Adrenal gland (tissue), 12 donors: ENCODE results near the gene USP34. TPM values are rescaled to one million over a fixed set of nuclear protein-coding genes. Genes with fewer than 3 reads are reported as not detected.

Source experiments
- DNase-seq, 7 donors: peaks; one replicate each; pipeline ENCODE4 v3.0.0-alpha.2; 2019 to 2020
- H3K27ac ChIP-seq, 5 donors: fragments of 200-600 bp; sonication (generic) in 4 of 5; 1 replicate in 3 of 5; 2 replicates in 2 of 5; pipeline versions ENCODE4 v1.5.1 to v1.8.0; 2016 to 2020; ENCODE audit warnings: mild to moderate bottlenecking in 1 of 5
- H3K27me3 ChIP-seq: fragments of 200-600 bp; 2 replicates; pipeline ENCODE4 v1.8.0; 2021
- H3K36me3 ChIP-seq, 2 donors: fragments of 200-600 bp; replicated peaks in 1 of 2; 1 replicate in 1 of 2; 2 replicates in 1 of 2; pipeline versions ENCODE4 v1.5.1 to v1.8.0; 2018 to 2022
- H3K4me1 ChIP-seq, 2 donors: fragments of 200-600 bp; replicated peaks in 1 of 2; 1 replicate in 1 of 2; 2 replicates in 1 of 2; pipeline versions ENCODE4 v1.5.1 to v1.8.0; 2018 to 2021
- H3K4me3 ChIP-seq, 4 donors: fragments of 200-600 bp; sonication (generic) in 3 of 4; one replicate each; pipeline ENCODE4 v1.5.1; 2016 to 2018
- H3K9me3 ChIP-seq, 3 donors: fragments of 200-600 bp; sonication (generic) in 1 of 3; replicated peaks in 1 of 3; 1 replicate in 2 of 3; 2 replicates in 1 of 3; pipeline versions ENCODE4 v1.5.1 to v1.8.0; 2016 to 2021
- CTCF ChIP-seq, 6 experiments: fragments of 450-650 bp in 4 of 6; fragments of 200-600 bp in 2 of 6; sonication (generic) in 1 of 6; IDR thresholded peaks; 1 replicate in 5 of 6; 2 replicates in 1 of 6; pipeline versions ENCODE4 v1.5.1 to v1.8.0; 2016 to 2021; ENCODE audit warnings: antibody characterized with exemption in 6 of 6, mild to moderate bottlenecking in 2 of 6, moderate library complexity in 1 of 6
- POLR2A ChIP-seq, 2 donors: fragments of 450-650 bp; IDR thresholded peaks; one replicate each; pipeline ENCODE4 v1.6.1; 2017; ENCODE audit warnings: antibody characterized with exemption in 2 of 2, mild to moderate bottlenecking in 2 of 2, moderate library complexity in 1 of 2
- WGBS, 4 donors: extraction: QIAGEN DNeasy Blood & Tissue Kit in 2 of 4; methylation state at CpG; one replicate each; pipeline versions ENCODE4 v1.1.5 to v1.1.7; 2013 to 2017; 5-methylcytosine and 5-hydroxymethylcytosine counted together
- intact Hi-C, 2 donors: fragments of 100-400 bp; cut with DNase I; formaldehyde crosslinking; loops; one replicate each; pipeline versions ENCODE4 v1.14.1 to v1.15.0; 2022 to 2023
- polyA plus RNA-seq, 3 donors: library from polyadenylated mRNA; stranded (reverse); fragments of 200-250 nt in 2 of 3; fragments of 350-450 nt in 1 of 3; fragmentation: Illumina TruSeq in 1 of 3; extraction: RNeasy Lipid Tissue Mini Kit (QIAGEN cat#74804) in 1 of 3; gene quantifications; one replicate each; pipeline ENCODE4 v1.2.3, GENCODE V29; 2013 to 2014
- total RNA-seq, 9 donors: library from RNA; depleted of rRNA in 4 of 9; stranded (reverse); fragments of >200 nt in 4 of 9; fragments of 120-200 nt in 1 of 9; fragmentation: NEBNext Ultra II Directional in 1 of 9; extraction: Animal tissue kit (Norgen Biotek cat#: 25700) in 1 of 9; gene quantifications; one replicate each; pipeline versions ENCODE4 v1.1.0 to v1.2.4, GENCODE V29; 2013 to 2023
- donor health status: healthy with polysubstance abuse.
- donor health status: Bipolar disorder and iron deficiency.
- donor health status: DM: yes; HTN: yes; CAD: no.
- donor health status: DM: no; HTN: no; CAD: no.
- donor health status: DM: no; HTN: no; CAD: no.
- donor health status: DM: yes; HTN: yes; CAD: no.

The USP34 gene
- total and polyA plus RNA-seq, 12 donors = 78.1 to 163 (median 99.2) TPM

GRCh38 chr2:61368687-61369665, 101.9 kb downstream of the USP34 start:
- H3K36me3 ChIP-seq = peaks cover 0 to 34% of the 10 kb centered on the region in 2 donors
- H3K27ac ChIP-seq = no peak overlapping the region
- intact Hi-C loops = no loop called here
- no peaks in the 10 kb centered on the region for H3K27me3 ChIP-seq
- TF ChIP-seq CTCF (IDR thresholded peaks at IDR 0.05) = no peak
- no peak for TF ChIP-seq POLR2A (IDR thresholded peaks at IDR 0.05)
- WGBS, 4 donors = 94 to 98% (median 95%) methylated on average over 14 of the region's 14 CpGs
- no peaks in the 10 kb centered on the region for H3K9me3 ChIP-seq
- no peak for DNase-seq
- H3K4me1 ChIP-seq = no peaks in the 10 kb centered on the region
- H3K4me3 ChIP-seq = no peak overlapping the region

GRCh38 chr2:61367177-61367576, 103.7 kb downstream of the USP34 start:
- Histone ChIP-seq H3K36me3 (peaks cover 0 to 28% of the 10 kb centered on the region in 2 donors), H3K27ac (no peak overlapping the region), H3K27me3 (no peaks in the 10 kb centered on the region), H3K4me1 (no peaks in the 10 kb centered on the region), H3K4me3 (no peak overlapping the region), H3K9me3 (no peaks in the 10 kb centered on the region)
- no peak for TF ChIP-seq CTCF (IDR thresholded peaks at IDR 0.05)
- TF ChIP-seq POLR2A (IDR thresholded peaks at IDR 0.05) = no peak
- 72 to 84% (median 78%) methylated on average over 12 of the region's 12 CpGs for WGBS, 4 donors
- DNase-seq = no peak
- intact Hi-C loops = no loop called here

GRCh38 chr2:61363580-61363979, 107.3 kb downstream of the USP34 start:
- H3K4me3 ChIP-seq = no peak overlapping the region
- no peaks in the 10 kb centered on the region for H3K9me3 ChIP-seq
- 91 to 98% (median 96%) methylated on average over 2 of the region's 2 CpGs for WGBS, 4 donors
- intact Hi-C loops = no loop called here
- no peak for DNase-seq
- TF ChIP-seq POLR2A (IDR thresholded peaks at IDR 0.05) = no peak
- no peak for TF ChIP-seq CTCF (IDR thresholded peaks at IDR 0.05)
- peaks cover 0 to 12% of the 10 kb centered on the region in 2 donors for H3K36me3 ChIP-seq
- H3K27ac ChIP-seq = no peak overlapping the region
- no peaks in the 10 kb centered on the region for H3K27me3 ChIP-seq
- H3K4me1 ChIP-seq = peaks cover 4 to 15% of the 10 kb centered on the region in 2 donors

- no peak overlapping the region for H3K4me3 ChIP-seq
- intact Hi-C loops = no loop called here
- WGBS, 4 donors = 98 to 100% (median 99%) methylated on average over 1 of the region's 1 CpG
- no peak overlapping the region for H3K27ac ChIP-seq
- DNase-seq = no peak
- TF ChIP-seq CTCF (IDR thresholded peaks at IDR 0.05) (no peak), POLR2A (IDR thresholded peaks at IDR 0.05) (no peak)
- no peaks in the 10 kb centered on the region for H3K27me3 ChIP-seq
- H3K36me3 ChIP-seq = peaks cover 0 to 11% of the 10 kb centered on the region in 2 donors
- no peaks in the 10 kb centered on the region for H3K9me3 ChIP-seq
- peaks cover 4 to 17% of the 10 kb centered on the region in 2 donors for H3K4me1 ChIP-seq
These were observed 108.0 kb downstream of the USP34 start for GRCh38 chr2:61362873-61363272.
